HEK293 (cell line): Measurements from ENCODE around the gene CLEC2A.

ENCODE experiments used
- ZBTB1 ChIP-seq: fragments of 450-650 bp; formaldehyde crosslinking; IDR thresholded peaks from 2 replicates; pipeline ENCODE4 v1.5.1; 2016; ENCODE audit warnings: missing biosample characterization, missing genetic modification characterization
- ZBTB21 ChIP-seq: fragments of 450-650 bp; formaldehyde crosslinking; IDR thresholded peaks from 2 replicates; pipeline ENCODE4 v1.5.1; 2017; ENCODE audit warnings: missing biosample characterization, missing genetic modification characterization
- ZFP69B ChIP-seq: fragments of 450-650 bp; formaldehyde crosslinking; IDR thresholded peaks from 2 replicates; pipeline ENCODE4 v1.5.1; 2016; ENCODE audit warnings: missing biosample characterization, missing genetic modification characterization
- ZIC2 ChIP-seq: fragments of 450-650 bp; formaldehyde crosslinking; IDR thresholded peaks from 2 replicates; pipeline ENCODE4 v1.5.1; 2016; ENCODE audit warnings: missing biosample characterization, missing genetic modification characterization
- ZNF114 ChIP-seq: fragments of 450-650 bp; formaldehyde crosslinking; IDR thresholded peaks from 2 replicates; pipeline ENCODE4 v1.5.0; 2017; ENCODE audit warnings: missing biosample characterization, missing genetic modification characterization
- ZNF274 ChIP-seq, 2 experiments: fragments of 200-500 bp in 1 of 2; fragments of 450-650 bp in 1 of 2; sonication (Bioruptor generic) in 1 of 2; formaldehyde crosslinking in 1 of 2; IDR thresholded peaks; 2 replicates each; pipeline versions ENCODE4 v1.5.1 to v1.6.1; 2014 to 2016; ENCODE audit warnings: borderline replicate concordance in 1 of 2, inconsistent platforms in 1 of 2, low read length in 1 of 2, missing biosample characterization in 1 of 2, missing genetic modification characterization in 1 of 2
- ZNF354C ChIP-seq: fragments of 450-650 bp; formaldehyde crosslinking; IDR thresholded peaks from 2 replicates; pipeline ENCODE4 v1.5.1; 2016; ENCODE audit warnings: missing biosample characterization, missing genetic modification characterization, low read depth, borderline replicate concordance
- ZNF48 ChIP-seq: fragments of 450-650 bp; formaldehyde crosslinking; IDR thresholded peaks from 2 replicates; pipeline ENCODE4 v1.5.1; 2016; ENCODE audit warnings: missing biosample characterization, missing genetic modification characterization
- TF ChIP-seq, protein P1 (sequence below): fragments of 450-650 bp; formaldehyde crosslinking; IDR thresholded peaks from 2 replicates; pipeline ENCODE4 v1.5.1; 2016; ENCODE audit warnings: missing biosample characterization, missing genetic modification characterization
- TF ChIP-seq, protein P2 (sequence below): fragments of 450-650 bp; formaldehyde crosslinking; IDR thresholded peaks from 2 replicates; pipeline ENCODE4 v1.5.1; 2017; ENCODE audit warnings: missing biosample characterization, missing genetic modification characterization
- TF ChIP-seq, protein P3 (sequence below): fragments of 450-650 bp; formaldehyde crosslinking; IDR thresholded peaks from 2 replicates; pipeline ENCODE4 v1.5.1; 2016; ENCODE audit warnings: missing biosample characterization, missing genetic modification characterization

DNA sequence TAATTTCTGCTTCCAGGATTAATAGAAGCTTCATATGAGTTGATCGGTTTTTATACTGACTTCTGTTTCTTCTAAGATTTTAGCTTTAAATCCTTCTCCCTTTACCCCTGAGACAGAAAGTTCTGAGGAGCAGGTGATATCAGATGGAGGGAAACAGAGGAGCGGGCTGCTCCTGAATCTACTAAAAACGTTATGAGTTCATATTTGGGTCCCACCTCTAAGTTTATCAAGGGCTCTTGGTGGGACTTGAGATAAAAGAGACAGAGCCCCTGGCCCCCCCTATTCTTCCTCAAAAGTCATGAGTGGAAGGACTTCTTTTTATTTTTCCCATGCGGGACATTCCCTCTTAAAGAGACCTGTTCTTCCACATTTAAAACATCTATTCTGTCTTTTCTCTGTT lies 23.8 kb downstream of the CLEC2A start:
- TF ChIP-seq, protein P1, sequence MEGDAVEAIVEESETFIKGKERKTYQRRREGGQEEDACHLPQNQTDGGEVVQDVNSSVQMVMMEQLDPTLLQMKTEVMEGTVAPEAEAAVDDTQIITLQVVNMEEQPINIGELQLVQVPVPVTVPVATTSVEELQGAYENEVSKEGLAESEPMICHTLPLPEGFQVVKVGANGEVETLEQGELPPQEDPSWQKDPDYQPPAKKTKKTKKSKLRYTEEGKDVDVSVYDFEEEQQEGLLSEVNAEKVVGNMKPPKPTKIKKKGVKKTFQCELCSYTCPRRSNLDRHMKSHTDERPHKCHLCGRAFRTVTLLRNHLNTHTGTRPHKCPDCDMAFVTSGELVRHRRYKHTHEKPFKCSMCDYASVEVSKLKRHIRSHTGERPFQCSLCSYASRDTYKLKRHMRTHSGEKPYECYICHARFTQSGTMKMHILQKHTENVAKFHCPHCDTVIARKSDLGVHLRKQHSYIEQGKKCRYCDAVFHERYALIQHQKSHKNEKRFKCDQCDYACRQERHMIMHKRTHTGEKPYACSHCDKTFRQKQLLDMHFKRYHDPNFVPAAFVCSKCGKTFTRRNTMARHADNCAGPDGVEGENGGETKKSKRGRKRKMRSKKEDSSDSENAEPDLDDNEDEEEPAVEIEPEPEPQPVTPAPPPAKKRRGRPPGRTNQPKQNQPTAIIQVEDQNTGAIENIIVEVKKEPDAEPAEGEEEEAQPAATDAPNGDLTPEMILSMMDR: no peak
- no peak for TF ChIP-seq ZNF48 (tag by site-specific recombination)
- no peak for TF ChIP-seq ZNF114 (tag by site-specific recombination)
- TF ChIP-seq ZBTB21 (tag by site-specific recombination): no peak
- TF ChIP-seq ZNF354C (tag by site-specific recombination): no peak
- TF ChIP-seq ZFP69B (tag by site-specific recombination): no peak
- no peak for TF ChIP-seq ZBTB1 (tag by site-specific recombination)
- TF ChIP-seq, protein P2, sequence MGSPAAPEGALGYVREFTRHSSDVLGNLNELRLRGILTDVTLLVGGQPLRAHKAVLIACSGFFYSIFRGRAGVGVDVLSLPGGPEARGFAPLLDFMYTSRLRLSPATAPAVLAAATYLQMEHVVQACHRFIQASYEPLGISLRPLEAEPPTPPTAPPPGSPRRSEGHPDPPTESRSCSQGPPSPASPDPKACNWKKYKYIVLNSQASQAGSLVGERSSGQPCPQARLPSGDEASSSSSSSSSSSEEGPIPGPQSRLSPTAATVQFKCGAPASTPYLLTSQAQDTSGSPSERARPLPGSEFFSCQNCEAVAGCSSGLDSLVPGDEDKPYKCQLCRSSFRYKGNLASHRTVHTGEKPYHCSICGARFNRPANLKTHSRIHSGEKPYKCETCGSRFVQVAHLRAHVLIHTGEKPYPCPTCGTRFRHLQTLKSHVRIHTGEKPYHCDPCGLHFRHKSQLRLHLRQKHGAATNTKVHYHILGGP (tag by site-specific recombination): no peak
- no peak for TF ChIP-seq ZIC2
- no peak for TF ChIP-seq ZNF274 (IDR thresholded peaks at IDR 0.05; ENCODE audit: low read length)
- TF ChIP-seq ZNF274 (tag by site-specific recombination; IDR thresholded peaks at IDR 0.05; ENCODE audit: borderline replicate concordance): no peak
- TF ChIP-seq, protein P3, sequence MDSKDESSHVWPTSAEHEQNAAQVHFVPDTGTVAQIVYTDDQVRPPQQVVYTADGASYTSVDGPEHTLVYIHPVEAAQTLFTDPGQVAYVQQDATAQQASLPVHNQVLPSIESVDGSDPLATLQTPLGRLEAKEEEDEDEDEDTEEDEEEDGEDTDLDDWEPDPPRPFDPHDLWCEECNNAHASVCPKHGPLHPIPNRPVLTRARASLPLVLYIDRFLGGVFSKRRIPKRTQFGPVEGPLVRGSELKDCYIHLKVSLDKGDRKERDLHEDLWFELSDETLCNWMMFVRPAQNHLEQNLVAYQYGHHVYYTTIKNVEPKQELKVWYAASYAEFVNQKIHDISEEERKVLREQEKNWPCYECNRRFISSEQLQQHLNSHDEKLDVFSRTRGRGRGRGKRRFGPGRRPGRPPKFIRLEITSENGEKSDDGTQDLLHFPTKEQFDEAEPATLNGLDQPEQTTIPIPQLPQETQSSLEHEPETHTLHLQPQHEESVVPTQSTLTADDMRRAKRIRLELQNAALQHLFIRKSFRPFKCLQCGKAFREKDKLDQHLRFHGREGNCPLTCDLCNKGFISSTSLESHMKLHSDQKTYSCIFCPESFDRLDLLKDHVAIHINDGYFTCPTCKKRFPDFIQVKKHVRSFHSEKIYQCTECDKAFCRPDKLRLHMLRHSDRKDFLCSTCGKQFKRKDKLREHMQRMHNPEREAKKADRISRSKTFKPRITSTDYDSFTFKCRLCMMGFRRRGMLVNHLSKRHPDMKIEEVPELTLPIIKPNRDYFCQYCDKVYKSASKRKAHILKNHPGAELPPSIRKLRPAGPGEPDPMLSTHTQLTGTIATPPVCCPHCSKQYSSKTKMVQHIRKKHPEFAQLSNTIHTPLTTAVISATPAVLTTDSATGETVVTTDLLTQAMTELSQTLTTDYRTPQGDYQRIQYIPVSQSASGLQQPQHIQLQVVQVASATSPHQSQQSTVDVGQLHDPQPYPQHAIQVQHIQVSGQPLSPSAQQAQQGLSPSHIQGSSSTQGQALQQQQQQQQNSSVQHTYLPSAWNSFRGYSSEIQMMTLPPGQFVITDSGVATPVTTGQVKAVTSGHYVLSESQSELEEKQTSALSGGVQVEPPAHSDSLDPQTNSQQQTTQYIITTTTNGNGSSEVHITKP: no peak
